Coronary artery (tissue), 2 donors: ENCODE results near the gene ERLIN1.

Experiments used
- DNase-seq: peaks from one replicate; pipeline ENCODE4 v3.0.0-alpha.2; 2017; ENCODE audit warnings: low spot score
- H3K27ac ChIP-seq, 2 donors: fragments of 200-600 bp; sonication (generic); one replicate each; pipeline ENCODE4 v1.5.1; 2016 to 2019
- H3K4me3 ChIP-seq: fragments of 200-600 bp; sonication (generic); 2 replicates; pipeline ENCODE4 v1.5.1; 2016; ENCODE audit warnings: mild to moderate bottlenecking, moderate library complexity
- TF ChIP-seq, protein P1 (sequence below): fragments of 200-600 bp; sonication (generic); IDR thresholded peaks from one replicate; pipeline ENCODE4 v1.5.1; 2019; ENCODE audit warnings: antibody characterized with exemption

Gene ERLIN1

DNA sequence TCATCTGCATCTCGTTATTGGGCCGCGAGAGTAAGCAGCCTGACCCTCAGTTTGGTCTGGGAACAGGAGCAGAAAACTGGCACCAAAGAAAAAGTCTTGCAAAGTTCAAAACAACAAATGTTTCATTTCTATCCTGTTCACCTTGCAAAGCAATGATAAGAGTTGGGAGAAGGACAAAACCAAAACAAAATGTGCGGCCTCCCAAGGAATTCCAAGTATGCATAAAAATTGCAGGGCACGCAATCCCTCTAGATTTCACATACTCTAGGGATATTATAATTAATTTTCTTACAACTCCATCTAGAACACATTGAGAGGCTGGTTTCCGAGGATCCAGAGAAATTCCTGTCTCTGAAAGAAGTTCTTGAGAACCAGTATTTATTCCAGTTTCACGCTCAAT lies 23.5 kb upstream of the ERLIN1 start:
- TF ChIP-seq, protein P1, sequence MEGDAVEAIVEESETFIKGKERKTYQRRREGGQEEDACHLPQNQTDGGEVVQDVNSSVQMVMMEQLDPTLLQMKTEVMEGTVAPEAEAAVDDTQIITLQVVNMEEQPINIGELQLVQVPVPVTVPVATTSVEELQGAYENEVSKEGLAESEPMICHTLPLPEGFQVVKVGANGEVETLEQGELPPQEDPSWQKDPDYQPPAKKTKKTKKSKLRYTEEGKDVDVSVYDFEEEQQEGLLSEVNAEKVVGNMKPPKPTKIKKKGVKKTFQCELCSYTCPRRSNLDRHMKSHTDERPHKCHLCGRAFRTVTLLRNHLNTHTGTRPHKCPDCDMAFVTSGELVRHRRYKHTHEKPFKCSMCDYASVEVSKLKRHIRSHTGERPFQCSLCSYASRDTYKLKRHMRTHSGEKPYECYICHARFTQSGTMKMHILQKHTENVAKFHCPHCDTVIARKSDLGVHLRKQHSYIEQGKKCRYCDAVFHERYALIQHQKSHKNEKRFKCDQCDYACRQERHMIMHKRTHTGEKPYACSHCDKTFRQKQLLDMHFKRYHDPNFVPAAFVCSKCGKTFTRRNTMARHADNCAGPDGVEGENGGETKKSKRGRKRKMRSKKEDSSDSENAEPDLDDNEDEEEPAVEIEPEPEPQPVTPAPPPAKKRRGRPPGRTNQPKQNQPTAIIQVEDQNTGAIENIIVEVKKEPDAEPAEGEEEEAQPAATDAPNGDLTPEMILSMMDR, result no peak

DNA sequence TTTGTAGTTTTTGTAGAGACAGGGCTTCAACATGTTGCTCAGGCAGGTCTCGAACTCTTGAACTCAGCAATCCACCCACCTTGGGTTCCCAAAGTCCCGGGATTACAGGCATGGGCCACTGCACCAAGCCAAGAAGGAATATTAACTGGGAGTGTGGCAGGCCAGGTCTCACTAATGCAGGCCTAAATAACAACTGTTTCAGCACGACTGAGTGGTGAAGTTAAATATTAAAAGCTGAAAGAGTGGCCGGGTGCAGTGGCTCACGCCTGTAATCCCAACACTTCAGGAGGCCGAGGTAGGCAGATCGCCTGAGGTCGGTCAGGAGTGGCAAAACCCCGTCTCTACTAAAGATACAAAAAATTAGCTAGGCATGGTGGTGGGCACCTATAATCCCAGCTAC lies 22.4 kb upstream of the ERLIN1 start:
- no peak for DNase-seq
- H3K27ac ChIP-seq, result no peak overlapping the region
- TF ChIP-seq, protein P1, result no peak
- no peak overlapping the region for H3K4me3 ChIP-seq

More for the DNA sequence above, 23.5 kb upstream of the ERLIN1 start:
- no peak for DNase-seq
- H3K4me3 ChIP-seq, result no peak overlapping the region
- no peak overlapping the region for H3K27ac ChIP-seq

DNA sequence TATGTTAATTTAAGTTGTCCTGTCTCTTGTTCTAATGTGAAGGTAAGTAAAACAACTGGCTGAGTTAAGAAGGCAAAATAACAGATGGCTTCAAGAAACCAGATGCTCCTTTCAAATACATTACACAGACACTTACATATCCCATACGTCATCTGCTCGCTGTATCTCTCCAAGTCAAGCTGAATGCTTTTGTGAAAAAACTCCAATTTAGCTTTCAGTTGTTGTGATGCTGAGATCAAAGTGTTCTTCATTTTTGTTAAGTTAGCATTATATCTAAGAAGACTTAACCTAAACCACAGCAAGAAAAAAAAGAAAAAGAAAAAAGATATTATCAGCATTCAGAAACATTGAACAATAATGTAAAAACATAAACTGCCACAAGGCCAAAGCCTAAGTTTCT lies 18.5 kb upstream of the ERLIN1 start:
- H3K27ac ChIP-seq, result no peak overlapping the region
- H3K4me3 ChIP-seq, result no peak overlapping the region
- no peak for DNase-seq
- TF ChIP-seq, protein P1, result no peak

DNA sequence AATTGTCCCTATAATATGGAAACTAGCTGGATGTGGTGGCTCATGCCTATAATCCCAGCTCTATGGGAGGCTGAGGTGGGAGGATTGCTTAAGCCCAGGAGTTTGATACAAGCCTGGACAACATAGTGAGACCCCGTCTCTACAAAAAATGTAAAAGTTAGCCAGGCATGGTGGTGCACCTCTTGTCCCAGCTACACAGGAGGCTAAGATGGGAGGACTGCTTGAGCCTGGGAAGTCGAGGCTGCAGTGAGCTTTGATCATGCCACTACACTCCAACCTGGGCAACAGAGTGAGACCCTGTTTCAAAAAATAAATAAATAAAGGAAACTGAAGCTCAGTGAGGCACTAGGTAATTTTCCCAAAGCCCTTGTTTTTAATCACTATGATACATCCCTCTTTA lies 15.7 kb upstream of the ERLIN1 start:
- TF ChIP-seq, protein P1, result no peak
- no peak for DNase-seq
- Histone ChIP-seq H3K4me3 (no peak overlapping the region), H3K27ac (no peak overlapping the region)

DNA sequence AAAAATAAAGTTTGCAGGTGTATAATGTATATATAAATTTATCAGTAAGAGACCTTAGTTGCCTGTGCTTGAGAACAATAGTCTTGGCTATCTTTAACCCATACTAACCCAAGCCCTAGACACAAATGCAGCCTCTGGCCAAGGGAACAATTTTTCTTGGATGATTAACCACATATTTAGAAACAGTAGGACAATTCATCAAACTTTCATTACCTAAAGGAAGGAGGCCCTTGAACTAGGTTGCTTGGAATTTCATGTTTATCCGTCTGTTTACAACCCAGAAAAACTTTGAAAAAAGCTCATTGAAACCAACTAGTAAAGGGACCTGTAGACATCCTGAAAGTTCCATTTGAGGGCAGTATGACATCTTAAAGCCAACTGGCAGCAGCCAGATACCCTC lies 8.9 kb upstream of the ERLIN1 start:
- Histone ChIP-seq H3K4me3 (no peak overlapping the region), H3K27ac (no peak overlapping the region)
- DNase-seq, result no peak
- TF ChIP-seq, protein P1, result no peak

DNA sequence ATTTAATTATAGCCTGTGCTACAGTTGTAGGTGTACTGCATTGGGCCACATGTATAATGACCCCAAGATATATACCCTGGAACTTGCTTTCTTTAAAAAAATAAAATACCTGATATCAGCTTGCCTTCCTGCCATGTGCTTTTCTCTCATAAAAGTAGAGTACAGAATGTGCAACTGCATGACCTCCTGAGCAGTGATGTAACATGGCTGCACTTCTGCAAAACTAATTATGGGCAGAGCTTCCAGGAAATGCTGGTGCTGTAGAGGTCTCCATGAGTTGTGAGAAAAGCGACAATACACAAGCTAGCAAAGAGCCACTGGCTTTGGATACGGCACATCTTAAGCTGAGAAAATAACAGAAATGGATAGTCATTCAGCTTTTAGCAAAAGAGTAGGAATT lies 6.5 kb upstream of the ERLIN1 start:
- TF ChIP-seq, protein P1, result no peak
- no peak overlapping the region for H3K4me3 ChIP-seq
- no peak for DNase-seq
- H3K27ac ChIP-seq, result no peak overlapping the region

DNA sequence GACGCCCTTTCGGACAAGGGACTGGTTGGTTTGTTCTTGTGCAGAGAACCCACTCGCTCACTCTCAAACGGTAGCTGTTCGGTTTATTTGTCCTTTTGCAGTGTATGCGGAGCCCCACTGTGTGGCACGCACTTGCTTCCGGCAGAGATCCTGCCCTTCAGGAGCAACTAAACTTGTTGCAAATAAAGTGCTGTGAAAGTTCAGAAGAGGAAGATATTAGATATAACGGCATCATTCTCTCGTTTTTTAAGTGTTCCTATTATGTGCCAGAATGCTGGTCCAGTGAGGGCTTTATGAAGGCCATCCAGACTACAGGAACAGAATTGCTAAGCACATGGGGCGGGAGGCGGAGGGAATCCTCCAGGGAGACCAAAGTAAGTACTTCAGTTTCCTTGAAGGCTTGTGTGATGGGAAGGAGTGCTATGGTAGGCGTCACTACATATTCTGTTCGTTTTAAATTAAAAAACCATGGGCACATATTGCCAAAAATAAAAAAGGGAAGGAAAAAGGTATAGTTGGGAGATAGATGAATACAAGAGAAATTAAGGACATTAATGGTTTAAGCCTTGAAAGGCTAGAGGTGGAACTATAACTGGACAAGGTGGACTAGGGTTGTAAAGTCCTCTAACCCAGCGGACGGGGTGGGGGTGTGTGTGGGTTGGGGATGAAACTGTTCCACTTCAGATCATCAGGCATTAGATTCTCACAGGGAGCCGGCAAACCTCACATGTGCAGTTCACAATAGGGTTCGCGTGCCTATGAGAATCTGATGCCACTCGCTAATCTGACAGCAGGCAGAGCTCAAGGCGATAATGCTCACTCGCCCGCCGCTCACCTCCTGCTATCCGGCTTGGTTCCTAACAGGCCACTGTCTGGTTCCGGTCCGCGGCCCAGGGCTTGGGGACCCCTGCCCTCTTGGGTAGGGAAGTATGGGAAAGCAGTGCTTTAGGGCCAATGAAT lies 704 bp upstream of the ERLIN1 start:
- H3K4me3 ChIP-seq, result peak overlapping the region; percentile 97
- H3K27ac ChIP-seq, result peak overlapping the region; percentile 86 to 94
- DNase-seq, result peak; percentile 70
- TF ChIP-seq, protein P1, result no peak
